ENCODE measurements around the gene DPP6. TPM values are rescaled to one million over a fixed set of nuclear protein-coding genes. Genes with fewer than 3 reads are reported as not detected.
A peak's percentile ranks its signal among the peaks of the same experiment; 100 is the strongest.

DPP6 gene
- total and polyA plus RNA-seq, 2 of the 8 experiments (the other 6 are each of a cell fraction or from before 2014, with no cell fraction given) = 4.7 to 6.8 TPM

- TF ChIP-seq RBBP5 (IDR thresholded peaks at IDR 0.05; ENCODE audit: borderline replicate concordance, low read depth, low read length) (no peak), CREB1 (IDR thresholded peaks at IDR 0.05) (no peak), RXRA (IDR thresholded peaks at IDR 0.05; ENCODE audit: insufficient read depth, low read depth, low read length) (0 out of 2 replicates have a peak, but pooled peaks have one; percentile 29), USF2 (IDR thresholded peaks at IDR 0.05; ENCODE audit: low read length) (no peak), GTF2F1 (IDR thresholded peaks at IDR 0.05; ENCODE audit: borderline replicate concordance, low read depth, low read length) (no peak), NRF1 (IDR thresholded peaks at IDR 0.05; ENCODE audit: low read depth, low read length) (no peak), RFX5 (IDR thresholded peaks at IDR 0.05; ENCODE audit: borderline replicate concordance, low read depth, low read length) (no peak), GABPA (IDR thresholded peaks at IDR 0.05; ENCODE audit: borderline replicate concordance, insufficient read depth, low read length) (no peak), FOSL1 (IDR thresholded peaks at IDR 0.05; ENCODE audit: insufficient read depth, low read depth, low read length) (no peak), POLR2A (IDR thresholded peaks at IDR 0.05; ENCODE audit: control extremely low read depth in 1 of 2, low read depth in 2 of 2, low read length in 2 of 2) (no peak), CHD2 (IDR thresholded peaks at IDR 0.05; ENCODE audit: low read length) (no peak), SIX5 (IDR thresholded peaks at IDR 0.05; ENCODE audit: low read depth, low read length) (no peak), TCF12 (IDR thresholded peaks at IDR 0.05; ENCODE audit: low read depth, low read length) (0 out of 2 replicates have a peak, but pooled peaks have one; percentile 62), CTBP2 (IDR thresholded peaks at IDR 0.05; ENCODE audit: borderline replicate concordance, insufficient read depth, insufficient read length, low read length) (no peak)
Measured at GRCh38 chr7:154913638-154914307, 861.6 kb downstream of the DPP6 start (continued).
